Stimulated activated CD4-positive, alpha-beta T cell treated with anti-CD3 and anti-CD28 coated beads, Interleukin-1b, Interleukin-23, amount 100 ng/mL, for 48 hours (primary cell): ENCODE data around the gene PKIB.
"Not testable (repeated sequence)": the region's sequence is repeated elsewhere in the genome, so short reads cannot be mapped to it uniquely, and the experiment has no call there.

Experiments used
- DNase-seq: peaks from one replicate; pipeline ENCODE4 v3.0.0-alpha.2; 2020

Gene PKIB, protein sequence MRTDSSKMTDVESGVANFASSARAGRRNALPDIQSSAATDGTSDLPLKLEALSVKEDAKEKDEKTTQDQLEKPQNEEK

DNA sequence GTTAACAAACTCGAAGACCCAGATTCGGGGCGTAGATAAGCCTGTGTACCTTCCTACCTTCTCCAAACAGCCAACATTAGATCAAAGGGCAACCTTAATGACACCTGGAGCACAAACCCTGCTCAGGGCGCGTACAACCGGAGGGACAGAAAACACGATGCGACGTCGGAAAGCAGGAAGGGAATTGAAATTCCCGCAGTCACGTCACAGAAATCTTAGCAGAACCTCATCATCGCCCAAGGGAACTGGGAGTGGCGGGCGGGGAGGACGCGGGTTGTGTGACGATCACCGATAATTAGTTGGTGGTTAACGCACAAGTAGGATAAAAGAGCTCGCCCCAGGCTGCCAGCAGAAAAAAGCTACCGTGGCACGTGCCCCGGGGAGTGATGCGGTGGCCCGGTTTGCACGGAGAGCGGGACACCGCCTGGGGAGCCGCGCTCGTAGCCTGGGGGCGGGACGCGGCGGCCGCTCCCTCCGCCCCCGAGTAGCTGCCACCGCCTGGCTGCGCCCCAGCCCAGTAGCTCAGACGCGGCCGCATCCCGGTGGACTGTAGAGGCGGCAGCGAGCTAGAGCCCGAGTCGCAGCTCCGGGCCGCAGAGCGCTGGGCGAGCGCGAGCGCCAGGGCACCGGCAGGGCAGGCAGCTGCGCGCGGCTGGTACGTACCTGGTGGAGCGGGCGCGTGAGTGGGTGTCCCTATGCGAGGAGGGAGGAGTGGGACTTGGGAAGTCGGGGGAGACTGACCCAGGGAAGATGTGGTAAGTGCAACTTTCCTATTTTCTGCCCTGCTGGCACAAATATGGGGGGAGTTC lies at the start of gene PKIB:
Gene PKIB, plus strand, starts transcription at position 525 of the 809 bp plus-strand sequence. CDS start 107,390 bp downstream, outside the sequence.
- DNase-seq = peak; percentile 44

DNA sequence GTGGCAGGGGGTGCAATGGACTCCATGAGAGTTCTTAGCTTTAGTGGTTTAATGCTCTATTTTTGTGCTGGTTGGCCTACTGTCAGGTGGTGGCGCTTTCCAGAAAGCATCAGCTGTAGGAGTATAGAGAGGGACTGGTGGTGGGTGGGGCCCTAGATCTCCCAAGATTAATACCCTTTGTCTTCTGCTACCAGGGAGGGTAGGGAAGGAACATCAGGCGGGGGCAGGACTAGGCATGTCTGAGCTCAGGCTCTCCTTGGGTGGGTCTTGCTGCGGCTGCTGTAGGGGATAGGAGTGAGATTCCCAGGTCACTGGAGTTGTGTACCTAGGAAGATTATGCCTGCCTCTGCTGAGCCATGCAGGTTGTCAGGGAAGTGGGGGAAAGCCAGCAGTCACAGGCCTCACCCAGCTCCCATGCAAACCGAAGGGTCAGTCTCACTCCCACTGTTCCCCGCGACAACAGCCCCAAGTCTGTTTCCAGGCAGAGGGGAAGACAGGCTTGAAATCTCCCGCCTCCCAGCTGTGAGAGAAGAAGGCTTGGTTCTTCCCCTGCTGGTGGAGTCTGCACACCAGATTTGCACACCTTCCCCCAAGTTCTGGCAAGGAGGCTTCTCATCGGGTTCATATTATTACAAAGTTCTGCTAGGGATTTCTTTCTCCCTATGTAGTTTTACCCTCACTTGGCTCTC lies 46.7 kb upstream of the PKIB start:
- DNase-seq = no peak

DNA sequence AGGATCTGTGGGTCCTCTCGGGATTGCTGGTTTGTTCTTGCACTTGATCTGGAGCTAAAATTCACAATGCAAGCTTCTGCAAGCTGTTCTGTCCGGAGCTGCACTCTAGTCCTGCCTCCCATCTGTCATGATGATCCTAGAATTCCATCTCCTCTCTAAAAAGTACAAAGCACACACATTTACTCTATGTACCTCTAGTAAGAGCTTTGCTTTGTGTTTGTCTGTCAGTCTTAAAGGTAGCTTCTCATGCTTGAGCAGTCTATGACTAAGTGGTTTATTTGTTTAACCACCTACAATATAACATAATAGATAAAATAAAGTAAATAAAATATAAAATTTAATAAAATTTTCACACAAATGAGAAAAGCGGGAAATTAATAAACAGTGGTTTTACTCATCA lies 46.0 kb upstream of the PKIB start:
- DNase-seq = no peak

DNA sequence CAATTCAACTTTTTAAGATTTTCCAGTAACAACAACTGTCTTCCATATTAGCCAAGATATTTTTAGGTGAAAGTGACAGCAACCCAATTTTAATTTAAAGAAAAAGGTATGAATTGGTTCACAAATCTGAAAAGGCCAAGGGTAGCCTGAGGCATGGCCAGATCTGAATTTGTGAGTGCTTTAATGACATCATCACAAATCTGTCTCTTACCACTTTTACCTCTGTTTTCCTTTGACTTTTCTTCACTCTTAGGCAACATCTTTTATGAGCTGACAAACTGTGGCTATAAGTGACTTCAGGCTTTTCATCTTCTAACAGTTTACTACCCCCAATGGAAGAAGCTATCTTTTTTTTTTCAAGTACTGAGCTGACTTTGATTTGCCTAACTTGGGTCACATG lies 44.5 kb upstream of the PKIB start:
- no peak for DNase-seq

DNA sequence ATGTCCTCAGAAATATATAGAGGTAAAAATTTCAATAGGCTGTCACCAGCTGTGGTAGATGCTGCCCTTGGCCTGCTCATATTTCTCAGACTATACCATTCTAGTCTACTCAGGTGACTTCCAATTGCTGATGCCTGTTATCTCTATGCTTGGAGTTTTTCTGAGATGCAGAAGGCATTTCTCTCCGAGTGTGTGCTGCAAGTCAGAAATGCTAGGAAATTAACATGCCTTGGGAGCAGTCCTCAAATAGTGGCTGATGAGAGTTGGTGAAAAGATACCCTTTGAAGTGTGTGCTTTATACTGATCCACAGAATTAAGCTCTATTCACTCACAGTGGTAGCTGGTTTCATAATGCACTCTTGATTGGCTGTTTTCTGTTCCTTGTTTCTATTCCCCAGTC lies 43.2 kb upstream of the PKIB start:
- no peak for DNase-seq

DNA sequence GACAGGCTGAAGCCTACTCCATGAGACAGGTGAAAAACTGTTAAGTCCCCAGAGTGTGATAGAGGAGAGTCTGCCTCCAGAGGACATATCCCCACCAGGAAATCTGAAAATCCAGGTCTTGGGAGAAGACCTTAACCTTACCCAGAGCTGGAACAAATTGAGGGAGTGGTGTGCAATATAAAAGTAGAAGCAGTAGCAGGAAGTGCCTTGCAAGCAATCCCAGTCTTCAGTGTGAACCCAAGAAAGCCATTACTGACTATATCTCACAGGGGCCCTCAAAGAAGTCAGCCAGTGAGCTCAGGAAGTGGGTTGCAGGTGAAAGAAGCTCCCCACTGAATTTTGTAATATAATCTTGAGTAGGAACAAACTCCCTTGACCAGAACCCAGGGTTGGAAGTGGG lies 41.9 kb upstream of the PKIB start:
- DNase-seq = no peak

DNA sequence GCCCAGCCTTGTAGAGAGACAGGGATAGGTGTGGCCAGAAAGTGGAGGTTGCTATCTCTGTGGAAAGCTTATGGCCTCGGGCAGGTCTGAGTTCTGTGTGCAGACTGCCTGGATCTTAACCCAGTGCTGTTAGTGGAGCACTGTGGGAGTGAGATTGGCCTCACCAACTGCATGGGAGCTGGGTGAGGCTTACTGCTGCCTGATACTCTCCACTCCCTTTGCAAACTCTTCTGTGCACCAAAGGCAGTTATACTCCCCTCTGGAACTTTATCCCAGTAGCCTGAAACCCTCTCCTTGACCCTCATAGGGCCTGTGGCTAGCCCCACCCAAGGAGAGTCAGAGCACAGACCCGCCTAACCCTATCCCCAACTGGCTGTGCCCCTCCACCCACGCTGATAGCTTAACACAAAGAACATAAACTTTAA lies 41.4 kb upstream of the PKIB start:
- no peak for DNase-seq

DNA sequence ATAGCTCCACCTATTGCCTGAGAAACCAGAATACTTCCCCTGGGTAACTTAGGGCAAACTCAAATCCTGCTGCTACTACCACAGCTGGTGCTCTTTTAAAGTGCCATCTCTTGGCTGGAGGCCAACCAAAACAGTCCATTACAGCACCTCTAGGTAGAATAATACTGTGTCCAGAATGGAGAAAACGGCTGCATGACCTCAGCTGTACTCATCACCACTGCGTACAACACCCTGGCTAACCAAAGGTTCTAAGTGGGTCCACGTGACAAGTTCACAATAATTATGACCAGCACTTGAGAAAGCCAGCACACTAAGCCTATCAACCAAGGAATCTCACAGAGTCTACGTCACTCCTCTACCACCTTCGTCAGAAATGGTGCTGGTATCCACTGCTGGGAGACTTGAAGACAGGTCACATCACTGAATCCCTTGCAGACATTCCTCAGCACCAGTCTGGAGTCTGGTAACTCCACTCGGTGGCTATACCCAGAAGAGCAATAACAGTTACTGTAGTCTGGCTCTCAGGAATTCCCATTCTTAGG lies 40.9 kb upstream of the PKIB start:
- no peak for DNase-seq

DNA sequence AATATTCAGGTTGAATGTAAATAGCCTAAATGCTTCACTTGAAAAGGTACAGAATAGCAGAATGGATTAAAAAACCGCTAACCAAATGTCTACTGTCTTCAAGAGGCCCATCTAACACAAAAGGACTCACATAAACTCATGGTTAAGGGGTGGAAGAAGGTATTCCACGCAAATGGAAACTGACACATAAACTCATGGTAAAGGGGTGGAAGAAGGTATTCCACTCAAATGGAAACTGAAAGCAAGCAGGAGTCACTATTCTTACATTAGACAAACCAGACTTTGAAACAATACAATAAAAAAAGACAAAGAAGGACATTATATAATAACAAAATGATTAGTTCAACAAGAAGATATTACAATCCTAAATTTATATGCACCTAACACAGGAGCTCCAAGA lies 38.3 kb upstream of the PKIB start:
- no peak for DNase-seq

DNA sequence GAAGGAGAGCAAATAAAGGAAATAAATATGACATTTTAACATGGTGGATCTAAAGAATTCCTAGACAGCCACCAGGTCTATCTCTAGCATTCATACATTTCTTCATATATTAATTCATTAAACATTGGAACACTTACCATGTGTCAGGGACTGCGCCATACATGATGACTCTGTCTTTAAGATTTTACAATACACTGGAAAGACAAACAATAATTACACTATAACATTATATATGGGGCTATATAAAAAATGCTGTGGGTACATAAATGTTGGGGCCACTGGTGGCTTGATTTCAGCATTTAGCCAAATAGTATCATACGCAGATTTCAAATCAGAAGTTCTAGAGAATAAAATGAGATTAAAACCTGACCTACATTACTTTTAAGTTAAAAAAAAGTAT lies 33.3 kb upstream of the PKIB start:
- DNase-seq = no peak

DNA sequence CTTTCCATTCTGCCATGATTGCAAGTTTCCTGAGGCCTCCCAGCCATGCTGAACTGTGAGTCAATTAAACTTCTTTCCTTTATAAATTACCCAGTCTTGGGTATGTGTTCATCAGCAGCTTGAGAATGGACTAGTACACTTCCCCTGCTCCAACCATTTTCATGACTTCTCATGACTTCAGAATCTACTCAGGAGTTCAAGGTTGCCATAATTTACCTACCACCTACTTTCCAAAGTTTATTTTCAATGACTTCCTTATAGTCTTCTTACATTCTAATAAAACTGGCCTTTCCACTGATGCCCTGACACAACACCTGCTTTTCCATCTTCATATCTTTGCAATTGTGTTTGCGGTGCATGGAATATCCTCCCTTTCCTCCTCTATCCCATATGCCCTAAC lies 31.2 kb upstream of the PKIB start:
- DNase-seq = no peak

DNA sequence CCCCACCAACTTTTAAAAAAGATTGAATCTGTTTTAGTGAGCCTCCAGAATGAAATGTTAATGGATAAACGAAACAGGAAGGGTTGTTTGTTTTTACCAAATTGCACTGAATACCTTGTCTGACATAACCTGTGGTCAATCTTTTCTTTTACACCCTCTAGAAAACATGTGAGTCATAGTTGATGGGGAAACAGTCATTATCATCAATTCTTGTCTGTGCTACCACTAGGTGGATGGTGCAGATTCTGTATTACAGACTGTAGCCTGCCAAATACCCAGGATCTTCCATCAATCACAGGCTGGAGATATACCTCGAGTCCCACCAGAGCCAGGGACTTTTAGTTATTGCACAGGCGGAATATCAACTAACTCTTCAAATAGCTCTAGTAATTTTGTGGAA lies 29.5 kb upstream of the PKIB start:
- no peak for DNase-seq

DNA sequence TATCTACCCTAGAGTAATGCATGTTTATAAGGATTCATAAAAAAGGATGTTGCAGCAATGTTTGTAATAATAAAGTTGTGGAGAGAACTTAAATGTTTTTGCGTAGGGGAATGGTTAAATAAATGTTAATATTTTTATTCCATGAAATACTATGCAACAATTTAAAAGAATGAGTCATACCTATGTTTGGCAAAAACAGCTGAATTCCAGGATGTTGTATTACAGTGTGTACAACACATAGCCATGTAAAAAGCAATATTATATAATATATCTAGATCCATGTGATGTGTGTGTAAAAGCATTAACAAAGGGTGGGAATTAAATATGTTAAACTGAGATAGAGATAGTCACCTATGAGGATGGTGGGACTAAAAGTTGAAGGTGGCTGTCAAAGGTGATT lies 21.1 kb upstream of the PKIB start:
- DNase-seq = no peak

DNA sequence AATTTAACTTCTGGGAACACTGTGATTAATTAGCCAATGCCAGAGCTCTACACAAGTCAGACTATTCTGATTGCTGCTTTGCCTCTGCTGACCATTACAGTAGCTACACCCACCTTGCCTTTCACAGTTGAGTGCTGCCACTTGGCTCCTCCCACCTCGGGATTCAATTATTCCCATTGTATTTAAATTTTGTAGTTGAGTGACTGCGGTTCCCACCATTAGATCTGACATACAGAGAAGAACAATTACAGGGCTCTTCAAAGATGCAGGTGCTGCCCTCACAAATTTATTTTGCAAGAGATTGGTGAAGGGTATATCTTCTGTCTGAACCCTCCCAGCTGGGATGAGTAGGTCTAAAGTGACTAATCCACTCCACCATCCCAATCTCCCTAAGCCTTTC lies 11.9 kb upstream of the PKIB start:
- DNase-seq = not testable (repeated sequence)

DNA sequence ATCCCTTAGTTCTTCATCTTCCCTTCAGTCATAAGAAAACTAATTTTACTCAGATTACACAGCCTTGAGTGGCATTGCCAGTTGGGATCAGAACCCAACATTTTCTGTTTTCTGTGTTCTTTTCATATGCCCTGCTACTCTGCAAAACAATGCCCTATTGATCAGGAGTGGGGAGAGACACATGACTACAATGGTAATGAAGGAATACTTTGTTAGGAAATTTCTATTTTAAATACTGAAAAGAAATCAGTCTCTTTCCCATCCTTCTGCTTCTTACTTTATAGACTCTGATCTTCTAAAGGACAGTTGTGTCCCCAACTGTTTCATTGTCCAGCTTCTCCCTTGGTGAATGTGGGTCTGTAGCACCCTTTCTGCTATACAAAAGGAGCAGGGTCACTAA lies 5.5 kb upstream of the PKIB start:
- DNase-seq = no peak

DNA sequence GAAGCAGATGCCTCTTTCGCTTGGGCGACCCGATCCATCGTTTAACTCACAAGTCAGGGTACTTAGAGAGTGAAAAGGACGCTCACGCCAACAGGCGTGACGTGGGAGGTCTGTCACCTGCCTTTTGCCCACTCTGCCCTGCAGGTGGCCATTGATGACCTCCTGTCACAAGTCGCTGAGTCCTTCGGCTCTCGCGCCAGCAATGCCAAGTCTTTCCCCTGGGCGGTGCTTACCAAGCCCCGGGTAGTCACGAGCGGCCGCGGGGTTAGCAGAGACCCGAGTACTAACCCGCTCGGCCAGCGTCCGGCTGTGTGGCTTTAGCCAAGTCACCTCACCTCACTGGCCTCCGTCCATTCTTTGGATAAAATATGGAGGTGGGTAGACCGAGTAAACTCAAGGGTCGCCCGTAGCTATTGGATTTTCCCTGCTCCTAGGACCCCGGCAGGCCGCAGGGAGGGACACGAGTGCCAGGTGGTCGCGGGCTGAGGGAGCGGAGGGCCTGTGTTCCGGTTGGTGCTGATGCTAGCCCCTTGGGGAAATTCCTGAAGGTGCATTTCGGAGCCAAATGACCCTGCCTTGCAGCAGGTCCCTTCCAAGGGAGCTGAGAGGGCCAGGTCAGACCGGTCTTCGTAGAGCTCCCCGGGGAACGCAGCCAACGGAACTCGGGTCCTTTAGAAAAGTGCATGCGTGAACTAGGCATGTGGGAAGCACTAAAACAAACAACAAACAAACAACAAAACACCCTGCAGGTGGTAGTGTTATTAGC lies 668 bp downstream of the PKIB start:
- peak; percentile 4 for DNase-seq

DNA sequence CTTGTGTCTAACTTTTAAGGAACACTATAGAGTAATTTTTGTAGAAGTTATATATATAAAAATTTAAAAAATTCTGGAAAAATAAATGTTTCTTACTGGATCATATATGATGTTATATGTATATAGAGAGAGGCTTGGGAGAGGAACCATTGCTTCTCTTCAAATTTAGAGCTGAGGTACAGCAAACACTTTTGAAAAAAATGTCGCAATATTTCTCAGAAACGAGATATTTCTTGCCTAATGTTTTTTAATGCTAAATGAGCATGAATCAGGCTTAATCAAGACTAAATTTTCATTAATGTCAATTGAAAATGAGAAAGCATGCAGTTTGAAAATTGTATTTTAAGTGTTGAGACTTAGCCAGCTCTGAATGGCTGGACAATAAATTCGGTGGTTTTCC lies 2.6 kb downstream of the PKIB start:
- DNase-seq = no peak

DNA sequence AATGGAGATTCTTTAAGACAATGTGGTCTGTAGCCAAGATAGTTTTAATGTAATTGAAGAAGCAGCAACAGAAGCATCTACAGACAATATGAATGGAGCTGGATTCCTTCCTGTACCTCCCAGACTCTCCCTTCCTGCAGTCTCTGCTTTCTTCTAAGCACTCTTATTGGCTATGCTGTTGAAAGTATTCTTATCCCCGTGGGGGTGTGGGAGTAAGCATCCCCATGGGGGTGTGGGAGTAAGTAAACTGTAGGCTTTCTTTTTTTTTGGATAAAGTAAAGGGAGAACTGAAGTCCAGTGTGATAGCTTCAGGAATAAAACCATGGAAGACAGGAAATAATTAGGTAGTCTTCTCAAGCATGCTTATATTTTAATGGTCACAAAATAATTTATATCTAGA lies 4.1 kb downstream of the PKIB start:
- DNase-seq = no peak

DNA sequence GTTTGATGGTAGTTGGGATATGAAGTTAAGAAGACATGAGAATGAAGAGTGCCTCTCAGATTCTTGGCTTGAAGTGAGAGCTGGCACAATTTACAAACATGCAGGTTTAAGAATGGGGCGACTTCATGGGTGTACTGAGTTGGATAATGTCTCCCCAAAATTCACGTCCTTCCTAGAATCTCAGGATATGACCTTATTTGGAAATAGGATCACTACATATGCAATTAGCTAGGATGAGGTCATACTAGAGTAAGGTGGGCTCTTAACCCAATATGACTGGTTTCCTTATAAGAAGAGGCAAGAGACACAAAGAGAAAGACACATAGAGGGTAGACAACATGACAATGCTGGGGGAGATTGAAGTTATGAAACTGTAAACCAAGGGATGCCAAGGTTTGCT lies 5.2 kb downstream of the PKIB start:
- DNase-seq = no peak

DNA sequence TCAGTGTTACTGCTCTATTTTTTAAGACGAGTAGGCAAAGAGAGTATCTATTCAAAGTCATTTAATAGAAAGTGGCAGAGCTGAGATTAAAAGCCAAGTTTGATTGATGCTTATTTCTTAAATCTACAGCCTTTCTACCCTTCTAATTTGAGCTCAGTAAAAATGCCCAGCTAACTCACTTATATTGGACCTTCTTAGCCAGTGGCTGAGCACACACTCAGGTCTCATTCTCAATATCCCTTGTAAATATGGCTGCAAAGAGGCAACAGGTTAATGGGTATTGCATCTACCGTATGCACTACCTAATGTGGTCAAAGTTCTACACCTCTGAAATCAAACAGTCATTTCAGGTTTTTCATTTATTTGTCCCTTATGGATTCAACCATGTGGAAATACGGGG lies 6.7 kb downstream of the PKIB start:
- DNase-seq = no peak

DNA sequence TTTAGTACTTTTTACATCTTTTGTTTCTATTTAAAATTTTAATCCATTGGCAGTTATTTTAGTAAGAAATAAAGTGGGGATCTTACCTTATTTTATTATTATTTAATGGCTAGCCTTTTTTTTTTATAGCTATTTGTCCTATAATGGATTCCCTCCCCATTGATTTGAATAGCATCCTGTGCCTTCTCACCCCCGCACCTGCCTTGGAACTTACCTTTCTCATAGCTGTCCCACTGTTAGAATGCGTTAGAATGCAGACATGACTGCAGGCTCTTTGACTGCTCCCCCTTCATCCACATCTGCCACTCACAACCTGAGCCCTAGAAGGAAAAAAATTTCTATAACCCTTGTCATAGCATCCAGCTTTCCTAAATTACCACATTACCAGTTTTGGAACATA lies 9.1 kb downstream of the PKIB start:
- no peak for DNase-seq

DNA sequence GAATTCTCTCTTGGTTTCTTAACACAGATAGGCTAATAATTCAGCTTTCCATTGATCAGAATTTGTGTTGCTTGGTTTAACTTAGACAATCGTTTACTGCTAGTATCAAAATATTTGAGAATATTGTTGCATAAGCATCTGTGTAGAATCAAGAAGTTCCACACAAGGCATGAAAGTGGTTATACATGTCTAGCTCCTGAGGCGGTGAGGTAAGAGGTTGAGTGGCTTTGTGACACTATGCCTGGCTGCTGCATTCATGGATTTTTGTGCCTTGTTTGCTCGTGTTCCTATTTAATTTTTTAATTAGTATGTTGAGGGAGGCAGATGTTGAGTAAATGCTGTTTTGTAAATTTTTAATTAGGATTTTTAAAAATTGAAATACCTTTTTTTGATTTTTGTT lies 10.2 kb downstream of the PKIB start:
- no peak for DNase-seq

DNA sequence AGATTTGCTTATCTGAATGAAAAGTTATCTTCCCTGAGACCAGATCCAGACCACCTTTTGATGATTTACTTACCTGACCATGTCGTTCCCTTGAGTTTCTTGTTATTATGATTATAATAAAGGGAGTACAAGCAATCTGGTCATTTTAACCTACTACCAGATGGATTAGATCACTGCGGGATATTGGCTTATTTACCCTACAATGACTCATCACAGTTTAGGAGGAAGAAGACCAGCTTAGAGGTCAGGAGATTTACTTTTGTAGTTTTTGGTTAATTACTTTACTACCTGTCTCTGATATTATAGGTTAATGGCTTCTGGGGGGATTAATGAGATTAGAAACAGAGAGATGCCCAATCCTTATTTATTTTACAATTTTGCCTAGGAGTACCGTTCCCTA lies 10.7 kb downstream of the PKIB start:
- DNase-seq = no peak
